HG03565 (cell line): ENCODE data around the gene CALM1.

ENCODE experiments used
- ATAC-seq: cut with Tn5 transposase; IDR thresholded peaks from one replicate; pipeline ENCODE4 v1.9.1; 2021; ENCODE audit warnings: mild to moderate bottlenecking, moderate library complexity; ENCODE audit not compliant: unreplicated experiment

The CALM1 gene

DNA sequence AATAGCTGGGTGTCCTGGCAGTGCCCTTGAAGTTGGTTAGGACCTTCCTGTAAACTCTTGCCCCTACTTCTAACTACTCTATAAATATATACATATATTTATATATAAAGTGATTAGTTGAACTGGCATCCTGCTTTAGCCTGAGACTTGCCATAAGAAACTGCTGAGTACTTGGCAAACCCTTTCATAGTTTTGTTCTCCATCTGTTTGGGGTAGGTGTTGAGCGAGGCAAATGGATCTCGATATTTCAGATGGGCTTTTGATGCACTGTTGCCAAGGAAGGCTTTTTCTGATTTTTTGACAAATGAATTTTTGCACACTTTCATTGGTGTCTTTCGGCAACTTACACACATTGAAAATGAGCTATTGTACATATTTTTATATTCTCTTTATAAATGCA, 10.4 kb downstream of the CALM1 start:
- no peak for ATAC-seq

DNA sequence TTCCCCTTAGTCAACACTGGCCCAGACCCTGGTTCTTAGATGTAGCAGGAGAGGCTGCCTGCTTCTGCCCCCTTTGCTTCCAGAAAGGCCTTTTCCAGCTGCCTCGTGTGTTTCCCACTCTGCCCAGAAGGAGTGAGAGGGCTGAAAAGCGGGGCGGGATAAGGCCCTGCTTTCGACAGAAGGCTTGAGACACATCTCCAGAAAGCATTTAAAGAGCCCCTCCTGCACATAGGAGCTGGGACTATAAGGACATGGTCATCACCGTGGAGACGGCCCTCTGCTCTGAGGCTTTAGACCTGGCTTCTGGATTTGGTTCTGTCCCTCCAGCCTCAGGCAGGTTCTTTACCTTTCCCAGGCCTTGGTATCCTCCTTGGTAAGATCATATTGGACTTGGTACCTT, 11.9 kb downstream of the CALM1 start:
- no peak for ATAC-seq

DNA sequence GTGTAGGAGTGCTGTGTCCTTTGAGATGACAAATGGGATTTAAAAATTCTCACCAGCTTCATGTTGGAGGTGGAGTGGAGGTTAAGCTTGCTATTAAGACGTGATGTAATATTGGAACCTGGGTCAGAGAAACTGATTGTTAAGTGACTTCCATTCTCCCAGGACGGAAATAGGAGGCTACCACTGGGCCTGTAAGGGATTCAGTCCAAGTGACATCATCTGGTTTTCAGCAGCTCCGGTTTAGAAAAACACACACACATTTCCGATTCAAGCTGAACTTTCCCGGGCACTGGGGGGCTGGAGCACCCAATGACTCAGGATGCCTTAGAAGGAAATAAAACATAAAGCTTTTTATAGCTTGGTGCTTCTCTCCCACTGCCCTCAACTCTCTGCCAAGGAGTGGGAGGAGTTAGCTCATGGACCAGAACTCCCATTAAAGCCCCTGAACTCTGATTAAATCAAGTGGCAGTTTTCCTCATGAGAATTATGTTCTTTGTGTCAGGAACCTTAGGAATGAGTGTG, 12.4 kb downstream of the CALM1 start:
- no peak for ATAC-seq

DNA sequence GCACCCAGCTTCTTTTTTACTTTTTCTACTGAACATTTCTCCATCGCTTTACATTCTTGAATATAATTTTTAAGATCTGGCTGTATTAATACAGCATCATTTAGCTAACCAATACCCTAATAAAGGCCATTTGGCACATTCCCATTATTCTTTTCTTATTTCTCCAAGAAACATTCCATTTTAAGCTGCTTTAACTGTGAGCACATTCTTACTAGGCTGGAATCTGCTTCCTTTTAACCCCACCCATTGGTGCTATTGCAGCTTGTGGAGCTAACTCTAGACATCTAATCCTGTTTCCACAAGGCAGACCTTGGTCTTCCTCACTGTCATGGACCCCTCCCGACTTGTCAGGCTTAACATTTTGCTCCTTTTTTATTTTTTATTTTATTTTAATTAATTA, 15.2 kb downstream of the CALM1 start:
- ATAC-seq: no peak

DNA sequence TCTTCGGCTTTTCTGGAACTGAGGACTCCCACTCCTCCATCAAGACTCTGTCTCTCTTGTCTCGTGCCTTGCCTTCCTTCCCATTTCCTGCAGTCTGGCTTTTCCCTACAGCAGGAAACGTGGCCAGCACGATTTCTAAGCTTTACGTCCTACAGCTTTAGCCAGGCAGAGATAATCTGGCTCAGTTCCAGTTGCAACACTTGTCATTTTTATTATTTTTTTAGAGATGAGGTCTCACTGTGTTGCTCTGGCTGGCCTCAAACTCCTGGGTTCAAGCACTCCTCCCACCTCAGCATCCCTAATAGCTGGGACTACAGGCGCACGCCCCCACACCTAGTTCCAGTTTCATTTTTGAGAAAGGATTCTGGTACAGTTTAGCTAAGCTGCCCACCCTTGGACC, 19.9 kb downstream of the CALM1 start:
- no peak for ATAC-seq

DNA sequence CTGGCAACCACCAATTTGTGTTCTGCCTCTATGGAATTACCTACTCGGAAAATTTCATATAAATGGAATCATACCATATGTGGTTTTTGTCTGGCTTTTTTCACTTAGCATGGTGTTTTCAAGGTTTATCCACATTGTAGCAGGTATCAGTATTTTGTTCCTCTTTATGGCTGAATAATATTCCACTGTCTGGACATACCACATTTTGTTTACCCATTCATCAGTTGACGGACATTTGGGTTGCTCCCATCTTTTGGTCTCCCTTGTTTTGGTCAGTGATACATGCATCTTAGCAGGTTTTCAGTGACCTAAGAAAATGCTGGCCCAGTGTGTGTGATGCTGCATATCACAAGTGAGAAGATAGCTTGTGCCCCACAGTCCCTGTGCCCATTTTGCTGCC, 21.2 kb downstream of the CALM1 start:
- no peak for ATAC-seq

DNA sequence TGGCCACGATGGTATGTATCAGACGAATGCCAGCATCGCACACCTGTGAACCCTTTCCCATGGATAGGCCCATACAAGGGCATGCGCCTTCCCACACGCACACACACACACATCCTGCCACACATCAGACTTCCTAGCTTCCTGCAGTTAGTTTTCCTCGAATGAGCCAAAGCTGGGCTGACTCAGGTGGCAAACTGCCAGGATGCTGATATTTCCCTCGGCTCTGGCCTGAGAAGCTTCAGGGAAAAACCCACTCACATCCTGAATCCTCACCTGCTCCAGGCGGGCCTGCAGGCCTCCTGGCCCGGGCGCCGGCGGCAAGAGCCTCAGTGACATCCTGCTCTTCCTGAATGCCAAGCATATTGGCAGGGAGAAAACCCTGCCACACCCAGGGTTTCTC, 22.4 kb downstream of the CALM1 start:
- ATAC-seq: no peak

DNA sequence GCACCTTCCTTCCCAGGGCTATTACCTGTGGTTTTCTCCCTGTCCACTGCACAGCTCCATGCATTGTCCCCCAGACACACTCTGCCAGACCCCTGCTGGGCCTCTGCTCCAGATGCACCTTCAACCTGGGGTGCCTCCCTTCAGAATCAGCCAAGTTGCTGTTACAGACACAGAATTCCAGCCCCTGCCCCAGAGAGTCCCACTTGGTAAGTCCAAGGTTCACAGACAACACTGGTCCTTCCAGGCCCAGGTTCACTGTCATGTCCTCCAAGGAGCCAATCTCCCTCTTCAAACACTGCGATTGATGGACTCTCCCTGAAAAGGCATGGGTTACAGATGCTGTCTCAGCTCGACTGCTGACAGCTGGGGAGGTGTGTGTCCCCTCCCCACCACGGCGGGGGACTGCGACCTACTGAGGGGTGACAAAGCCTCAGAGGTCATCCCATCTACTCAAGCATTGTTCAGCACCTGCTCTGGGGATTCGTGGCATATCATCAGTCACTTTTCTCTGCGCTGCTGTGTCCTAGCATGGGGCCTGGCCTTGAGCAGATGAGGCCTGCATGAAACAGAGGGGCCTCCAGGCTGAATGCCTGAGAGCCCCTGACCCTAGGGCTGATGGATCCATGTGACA, 24.3 kb downstream of the CALM1 start:
- no peak for ATAC-seq

DNA sequence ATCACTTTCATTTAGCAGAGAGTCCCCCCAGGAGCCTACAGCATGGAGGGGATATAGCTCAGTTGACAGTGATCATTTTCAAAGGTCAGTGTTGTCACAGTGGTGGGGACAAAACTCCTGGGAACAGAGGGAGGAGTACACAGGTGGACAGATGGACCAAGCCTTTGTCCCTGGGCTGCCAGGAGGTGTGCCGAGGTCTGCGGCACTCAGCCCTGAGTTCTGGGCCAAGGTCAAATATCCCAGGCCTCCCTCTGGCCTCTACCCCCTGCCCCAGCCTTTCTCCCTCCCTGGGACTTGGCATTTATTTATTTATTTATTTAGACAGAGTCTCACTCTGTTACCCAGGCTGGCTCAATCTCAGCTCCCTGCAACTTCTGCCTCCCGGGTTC, 24.8 kb downstream of the CALM1 start:
- no peak for ATAC-seq

DNA sequence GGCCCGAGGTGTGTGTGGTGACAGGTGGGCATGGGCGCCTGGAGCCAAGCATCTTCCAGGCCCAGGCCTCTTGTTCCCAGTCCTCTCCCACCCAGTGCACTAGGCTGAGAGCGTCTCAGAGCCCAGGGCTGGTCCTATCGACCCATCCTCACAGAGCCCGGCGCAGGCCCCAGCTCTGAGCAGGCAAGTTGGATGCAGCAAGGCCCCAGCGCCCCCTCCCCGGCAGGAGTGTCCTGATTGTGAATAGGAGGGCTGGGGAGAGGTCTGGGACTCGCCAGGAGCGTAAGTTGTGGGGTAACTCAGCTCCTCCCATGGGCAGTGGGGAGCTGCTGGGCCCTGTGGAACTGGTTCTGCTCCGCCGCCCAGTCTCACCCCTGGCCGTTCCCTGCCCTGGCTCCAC, 26.3 kb downstream of the CALM1 start:
- no peak for ATAC-seq

DNA sequence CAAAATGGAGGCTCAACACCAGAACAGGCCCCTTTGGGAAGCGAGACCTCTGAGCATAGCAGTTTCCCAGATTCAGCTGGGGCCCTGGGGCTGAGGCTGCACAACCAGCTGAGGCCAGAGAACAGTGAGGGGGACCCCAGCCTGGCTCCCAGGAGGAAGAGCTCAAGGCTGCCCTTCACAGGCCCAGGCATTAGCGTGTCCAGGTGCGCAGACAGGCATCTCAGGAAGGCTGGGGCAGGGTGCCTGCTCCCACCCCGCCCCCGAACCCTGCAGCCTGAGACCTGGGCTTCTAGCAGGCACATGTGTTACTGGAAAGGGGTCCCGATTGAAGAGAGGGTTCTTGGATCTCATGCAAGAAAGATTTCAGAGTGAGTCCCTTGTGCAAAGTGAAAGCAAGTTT, 27.2 kb downstream of the CALM1 start:
- no peak for ATAC-seq

DNA sequence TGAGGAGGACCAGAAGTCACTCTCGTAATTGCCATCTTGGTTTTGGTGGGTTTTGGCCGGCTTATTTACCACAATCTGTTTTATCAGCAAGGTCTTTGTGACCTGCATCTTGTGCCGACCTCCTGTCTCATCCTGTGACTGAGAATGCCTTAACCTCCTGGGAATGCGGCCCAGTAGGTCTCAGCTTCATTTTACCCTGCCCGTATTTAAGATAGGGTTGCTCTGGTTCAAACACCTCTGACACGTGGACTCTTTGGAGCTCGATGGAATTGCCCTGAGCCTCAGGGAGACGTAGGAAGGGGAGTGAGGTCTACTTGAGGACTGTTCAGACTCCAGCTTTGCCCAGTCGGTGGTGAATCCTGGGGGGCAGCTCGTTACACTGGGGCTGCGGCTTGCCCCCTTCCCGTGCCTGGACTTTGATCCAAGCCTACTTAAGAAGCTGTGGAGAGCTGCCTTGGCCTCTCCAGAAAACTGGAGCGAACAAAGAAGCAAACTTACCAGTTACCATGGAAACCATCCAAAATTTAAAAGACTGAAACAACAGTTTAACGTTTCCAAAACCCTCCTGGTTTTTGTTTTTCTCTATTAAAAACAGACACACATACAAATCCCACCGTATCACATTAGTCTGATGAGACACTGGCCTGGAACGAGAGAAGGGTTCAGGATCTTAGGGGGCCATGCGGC, 28.0 kb downstream of the CALM1 start:
- ATAC-seq: no peak

DNA sequence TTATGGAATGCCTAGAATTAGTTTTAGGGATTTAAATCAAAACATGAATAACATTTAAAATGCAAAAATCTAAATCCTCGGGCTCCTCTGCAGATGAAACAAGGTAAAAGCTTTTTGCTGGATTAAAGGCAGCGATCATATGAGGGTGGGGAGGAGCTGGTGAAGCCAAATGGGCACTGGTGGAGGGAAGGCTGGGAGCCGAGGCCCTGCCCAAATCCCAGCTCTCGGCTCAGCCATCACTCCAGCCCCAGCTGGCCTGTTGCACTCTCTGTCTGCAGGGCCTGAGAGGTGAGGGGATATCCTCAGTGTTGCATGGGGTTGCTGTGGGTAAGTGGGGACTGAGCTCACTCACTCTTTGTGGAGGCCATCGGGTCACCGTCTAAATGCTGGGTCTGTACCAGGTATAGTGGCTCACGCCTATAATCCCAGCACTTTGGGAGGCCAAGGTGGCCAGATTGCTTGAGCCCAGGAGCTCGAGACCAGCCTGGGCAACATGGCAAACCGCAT, 28.6 kb downstream of the CALM1 start:
- no peak for ATAC-seq

DNA sequence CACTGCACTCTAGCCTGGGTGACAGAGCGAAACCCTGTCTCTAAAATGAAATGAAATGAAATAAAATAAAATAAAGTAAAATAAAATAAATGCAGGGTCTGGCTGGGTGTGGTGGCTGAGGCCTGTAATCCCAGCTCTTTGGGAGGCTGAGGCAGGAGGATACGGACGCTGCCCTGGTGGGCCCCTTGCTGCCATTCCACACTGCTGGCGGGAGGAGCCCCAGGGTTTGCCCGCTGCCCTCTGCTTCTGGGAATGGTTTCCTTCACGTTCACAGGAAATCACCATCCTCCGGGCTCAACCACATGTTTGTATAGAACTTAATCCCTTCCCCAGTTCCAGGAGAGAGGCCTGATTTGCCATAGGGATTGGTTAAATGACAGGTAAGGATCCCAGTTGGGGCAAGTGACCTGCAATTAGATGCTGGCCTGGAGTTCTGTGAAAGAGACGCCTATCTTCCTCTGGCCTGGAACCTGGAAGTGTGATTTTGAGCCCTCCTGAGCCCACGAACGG, 29.3 kb downstream of the CALM1 start:
- no peak for ATAC-seq

DNA sequence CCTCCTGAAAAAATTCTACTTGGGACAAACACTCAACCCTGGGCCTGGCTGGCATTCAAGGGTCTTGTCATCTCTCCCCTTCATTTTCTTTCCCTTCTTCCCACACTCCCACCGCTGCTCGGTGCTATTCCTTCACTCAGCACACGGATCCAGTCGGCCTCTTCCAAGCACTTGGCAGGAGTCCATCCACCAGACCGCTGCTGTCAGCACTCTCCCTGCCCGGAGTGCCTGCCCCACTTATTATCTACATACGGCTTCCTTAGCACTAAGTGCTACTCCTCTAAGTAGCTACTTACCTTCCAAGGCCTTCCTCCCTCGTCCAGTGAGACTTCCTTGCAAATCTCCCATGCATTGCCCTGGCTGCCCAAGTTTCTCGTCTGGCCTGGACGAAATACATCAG, 29.8 kb downstream of the CALM1 start:
- ATAC-seq: no peak

DNA sequence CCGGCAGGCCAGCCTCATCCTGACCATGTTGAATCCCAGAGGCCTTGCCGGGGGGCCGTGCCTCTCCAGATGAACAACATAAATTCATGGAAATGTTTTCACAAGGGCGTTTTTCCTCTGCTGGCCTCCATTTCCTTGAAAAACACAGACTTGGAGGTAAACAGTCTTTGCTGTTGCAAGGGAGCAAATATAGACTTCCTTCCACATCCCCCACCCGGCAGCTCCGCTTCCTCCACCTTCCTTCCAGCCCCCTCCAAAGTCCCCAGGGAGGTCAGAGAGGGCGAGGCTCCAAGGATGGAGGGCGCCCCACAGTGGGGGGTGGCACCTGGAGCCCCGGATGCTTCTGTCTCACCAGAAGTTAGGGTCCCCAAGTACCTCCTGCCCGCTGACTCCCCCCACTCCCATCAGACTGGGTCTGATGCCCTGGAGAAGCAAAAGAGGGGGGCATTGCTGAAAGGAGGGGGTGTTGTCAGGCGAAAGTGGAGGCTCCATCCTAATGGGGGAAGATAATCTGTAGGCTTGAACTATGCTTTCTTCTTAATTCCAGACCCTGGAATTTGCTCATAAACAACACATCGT, 31.1 kb downstream of the CALM1 start:
- no peak for ATAC-seq

DNA sequence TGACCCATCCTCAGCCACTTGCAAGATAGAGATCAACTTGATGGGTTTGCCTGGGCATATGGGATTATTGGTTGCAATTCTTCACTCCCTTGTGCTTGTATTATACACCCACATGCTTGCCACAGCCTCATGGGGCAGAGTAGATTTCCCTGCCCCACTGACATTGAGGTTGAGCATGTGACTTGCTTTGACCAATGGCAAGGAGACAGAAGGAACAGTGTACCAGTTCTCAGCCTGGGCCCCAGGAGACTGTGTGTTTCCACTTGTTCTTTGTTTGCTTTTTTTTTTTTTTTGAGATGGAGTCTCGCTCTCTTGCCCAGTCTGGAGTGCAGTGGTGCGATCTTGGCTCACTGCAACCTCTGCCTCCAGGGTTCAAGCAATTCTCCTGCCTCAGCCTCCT, 31.8 kb downstream of the CALM1 start:
- ATAC-seq: no peak

DNA sequence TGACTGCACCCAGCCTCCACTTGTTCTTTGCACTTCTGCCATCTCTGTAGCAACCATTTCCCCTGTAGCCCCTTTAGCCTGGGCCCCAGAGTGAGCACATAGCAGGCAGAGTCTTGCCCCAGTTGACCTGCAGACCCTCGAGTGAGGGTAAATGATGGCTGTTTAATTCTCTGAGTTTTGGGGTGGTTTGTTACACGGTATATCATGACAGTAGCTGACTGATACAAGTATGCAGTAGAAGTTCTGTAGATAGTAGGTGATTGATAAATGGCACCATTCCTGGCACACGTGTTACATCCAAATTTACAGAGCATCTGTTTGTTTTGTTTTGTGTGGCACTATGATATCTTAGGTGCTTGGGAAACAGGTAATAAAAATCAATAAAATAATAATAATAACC, 32.4 kb downstream of the CALM1 start:
- no peak for ATAC-seq

DNA sequence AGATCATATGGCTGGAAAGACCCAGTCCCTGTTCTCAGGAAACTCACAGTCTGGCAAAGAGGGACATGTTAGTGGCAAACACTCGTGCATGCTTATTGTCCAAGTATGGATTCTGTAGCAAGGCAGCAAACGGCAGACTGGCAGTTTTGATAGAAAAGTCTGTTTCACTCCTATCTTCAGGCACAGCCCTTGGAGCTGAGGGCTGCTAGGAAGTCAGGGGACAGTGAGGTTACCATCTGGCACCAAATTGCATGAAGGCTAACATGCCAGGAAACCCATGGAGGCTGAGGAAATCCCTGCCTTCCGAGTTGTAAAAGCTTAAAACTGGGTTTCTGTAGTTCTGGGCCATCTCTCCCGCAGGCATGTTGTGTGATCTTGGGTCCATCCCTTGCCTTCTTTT, 32.9 kb downstream of the CALM1 start:
- ATAC-seq: no peak

DNA sequence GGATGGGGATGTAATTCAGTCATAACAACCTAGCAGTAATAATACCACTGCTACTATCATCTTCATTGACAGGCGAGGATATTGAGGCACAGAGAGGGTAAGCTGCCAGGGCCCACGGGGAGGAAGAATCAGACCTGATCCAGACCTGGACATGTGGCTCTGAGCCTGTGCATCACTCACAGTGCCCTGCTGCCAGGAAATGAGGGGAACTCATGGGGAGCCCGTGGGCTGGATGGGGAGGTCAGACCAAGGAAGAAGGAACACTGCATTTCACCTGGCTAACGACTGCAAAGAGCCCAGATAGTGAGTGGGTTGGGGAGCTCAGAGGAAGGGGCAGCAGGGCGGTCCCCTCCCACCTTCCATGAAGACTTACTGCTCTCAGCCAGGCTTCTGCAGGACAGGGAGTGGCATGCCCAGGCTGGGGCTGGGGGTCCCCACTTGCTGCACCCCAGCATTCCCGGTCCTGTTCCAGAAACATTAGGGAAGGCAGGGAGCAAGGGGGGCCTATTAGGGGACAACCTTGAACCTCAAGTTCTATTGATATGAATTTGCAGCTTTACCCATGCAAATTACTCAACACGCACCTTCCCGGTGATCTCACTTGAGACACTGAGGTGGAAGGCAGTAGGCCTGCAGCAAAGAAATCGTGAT, 37.7 kb downstream of the CALM1 start:
- ATAC-seq: no peak

DNA sequence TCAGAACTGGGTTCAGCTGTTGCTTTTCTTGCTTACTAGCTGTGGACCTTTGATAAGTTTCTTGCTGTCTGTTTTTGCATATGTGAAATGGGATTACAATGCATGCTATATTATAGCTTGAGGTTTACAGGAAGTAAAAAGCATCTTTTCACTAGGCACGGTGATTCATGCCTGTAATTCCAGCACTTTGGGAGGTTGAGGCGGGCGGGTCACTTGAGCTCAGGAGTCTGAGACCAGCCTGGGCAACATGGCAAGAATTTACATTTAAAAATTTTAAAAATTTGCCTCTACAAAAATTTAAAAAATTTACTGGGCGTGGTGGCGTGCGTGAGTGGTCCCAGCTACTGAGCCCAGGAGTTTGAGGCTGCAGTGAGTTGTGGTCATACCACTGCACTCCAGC, 42.0 kb downstream of the CALM1 start:
- no peak for ATAC-seq

DNA sequence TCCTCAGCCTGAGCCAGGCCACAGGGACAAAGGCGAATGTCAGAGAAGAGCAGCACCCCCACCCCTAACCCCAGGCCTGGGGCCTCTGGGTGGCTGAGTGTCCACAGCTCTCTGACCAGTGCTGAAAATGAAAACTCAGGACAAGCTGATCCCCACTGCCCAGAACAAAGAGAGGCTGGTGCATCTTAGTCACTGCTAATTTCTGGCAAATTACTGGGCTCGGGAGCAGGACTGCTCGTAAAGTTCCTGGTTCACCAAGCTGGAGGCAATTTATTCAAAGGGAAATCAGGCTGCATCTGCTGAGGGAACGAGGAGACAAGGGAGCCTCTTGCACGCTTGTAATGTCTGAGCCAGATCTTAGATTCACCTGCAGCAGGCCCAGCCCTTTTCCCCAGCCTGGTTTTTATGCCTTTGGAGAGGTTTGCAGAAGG, 43.2 kb downstream of the CALM1 start:
- ATAC-seq: no peak
